ENCODE data around the gene PPIF. TPM values are rescaled to one million over a fixed set of nuclear protein-coding genes. Genes with fewer than 3 reads are reported as not detected.

PPIF gene
- total and polyA plus RNA-seq, 2 of the 13 experiments (the other 11 are each of a cell fraction or from before 2014, with no cell fraction given): 147 to 157 TPM

GRCh38 chr10:79374312-79375191, 27.3 kb downstream of the PPIF start (continued):
- TF ChIP-seq CTCF (CRISPR knock-in tag; IDR thresholded peaks at IDR 0.05): peak; percentile 96
- TF ChIP-seq ZNF496 (CRISPR knock-in tag; IDR thresholded peaks at IDR 0.05; ENCODE audit: insufficient replicate concordance): no peak
- TF ChIP-seq SOX5 (CRISPR knock-in tag; IDR thresholded peaks at IDR 0.05; ENCODE audit: borderline replicate concordance): no peak
- TF ChIP-seq POGK (CRISPR knock-in tag; conservative IDR thresholded peaks at IDR 0.05): no peak
- TF ChIP-seq ZNF660 (CRISPR knock-in tag; IDR thresholded peaks at IDR 0.05; ENCODE audit: borderline replicate concordance, low read depth): no peak
- TF ChIP-seq AHDC1 (CRISPR knock-in tag; IDR thresholded peaks at IDR 0.05; ENCODE audit: borderline replicate concordance): no peak
- TF ChIP-seq MAFF (IDR thresholded peaks at IDR 0.05; ENCODE audit: low read depth, low read length): peak; percentile 66
- no peak for TF ChIP-seq TAF15 (IDR thresholded peaks at IDR 0.05; ENCODE audit: low read depth, low read length, poor library complexity, severe bottlenecking)
- peak; percentile 24; the same call in 1 of the 2 replicates for TF ChIP-seq HOXA3 (CRISPR knock-in tag; IDR thresholded peaks at IDR 0.05)
- no peak for TF ChIP-seq ZNF792 (CRISPR knock-in tag; IDR thresholded peaks at IDR 0.05)
- TF ChIP-seq AHR (CRISPR knock-in tag; IDR thresholded peaks at IDR 0.05): 0 out of 2 replicates have a peak, but pooled peaks have one; percentile 48
- TF ChIP-seq KMT2A (CRISPR knock-in tag; IDR thresholded peaks at IDR 0.05): no peak
- no peak for TF ChIP-seq ZSCAN9 (CRISPR knock-in tag; IDR thresholded peaks at IDR 0.05; ENCODE audit: borderline replicate concordance)
- TF ChIP-seq GABPA (IDR thresholded peaks at IDR 0.05; ENCODE audit: low read depth, low read length): no peak
- TF ChIP-seq GABPA (CRISPR knock-in tag; IDR thresholded peaks at IDR 0.05; ENCODE audit: low read depth): no peak
- no peak for TF ChIP-seq ZNF740 (CRISPR knock-in tag; IDR thresholded peaks at IDR 0.05)
- TF ChIP-seq ZNF572 (CRISPR knock-in tag; IDR thresholded peaks at IDR 0.05): peak; percentile 77; the same call in 1 of the 2 replicates
- no peak for TF ChIP-seq DNMT3B (CRISPR knock-in tag; conservative IDR thresholded peaks at IDR 0.05)
- no peak for TF ChIP-seq DR1 (CRISPR knock-in tag; IDR thresholded peaks at IDR 0.05)

Data from HepG2 (cell line).